ENCODE measurements around the gene CNTNAP5. TPM values are rescaled to one million over a fixed set of nuclear protein-coding genes. Genes with fewer than 3 reads are reported as not detected.

The CNTNAP5 gene
- total and polyA plus RNA-seq, 2 donors from 2014 or later: 0.50 TPM; not detected in 1

DNA sequence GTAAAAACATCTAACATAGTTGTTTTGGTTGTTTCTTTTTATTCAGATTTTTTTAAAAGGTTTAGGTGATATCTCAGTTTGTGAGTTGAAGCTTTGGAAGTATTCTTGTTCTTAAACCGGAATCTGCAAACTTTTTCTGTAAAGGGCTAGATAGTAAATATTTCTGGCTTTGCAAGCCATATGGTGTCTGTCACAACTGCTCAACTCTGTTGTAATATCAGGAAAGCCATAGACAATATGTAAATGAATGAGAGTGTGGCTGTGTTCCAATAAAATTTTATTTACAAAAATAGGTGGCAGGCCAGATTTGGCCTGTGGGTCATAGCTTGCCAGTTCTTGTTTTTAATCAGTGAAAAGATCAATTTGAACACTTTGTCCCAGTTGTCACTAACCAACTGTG lies 134.1 kb downstream of the CNTNAP5 start:
- H3K36me3 ChIP-seq (ENCODE audit: control insufficient read depth in 2 of 3, insufficient read depth in 3 of 3, low read length in 3 of 3): no peaks in the 10 kb centered on the region
- no peak overlapping the region for H3K4me3 ChIP-seq (ENCODE audit: low read length in 3 of 3)
- H3K27me3 ChIP-seq (ENCODE audit: control insufficient read depth, insufficient read depth, low read length): no peaks in the 10 kb centered on the region
- no peaks in the 10 kb centered on the region for H3K9me3 ChIP-seq (ENCODE audit: control insufficient read depth in 2 of 3, insufficient read depth in 1 of 3, low read length in 3 of 3)
- DNase-seq (no peak), FAIRE-seq (no peak)
- no peak overlapping the region for H3K27ac ChIP-seq (ENCODE audit: low read depth in 2 of 2, low read length in 2 of 2)
- TF ChIP-seq, protein P1, sequence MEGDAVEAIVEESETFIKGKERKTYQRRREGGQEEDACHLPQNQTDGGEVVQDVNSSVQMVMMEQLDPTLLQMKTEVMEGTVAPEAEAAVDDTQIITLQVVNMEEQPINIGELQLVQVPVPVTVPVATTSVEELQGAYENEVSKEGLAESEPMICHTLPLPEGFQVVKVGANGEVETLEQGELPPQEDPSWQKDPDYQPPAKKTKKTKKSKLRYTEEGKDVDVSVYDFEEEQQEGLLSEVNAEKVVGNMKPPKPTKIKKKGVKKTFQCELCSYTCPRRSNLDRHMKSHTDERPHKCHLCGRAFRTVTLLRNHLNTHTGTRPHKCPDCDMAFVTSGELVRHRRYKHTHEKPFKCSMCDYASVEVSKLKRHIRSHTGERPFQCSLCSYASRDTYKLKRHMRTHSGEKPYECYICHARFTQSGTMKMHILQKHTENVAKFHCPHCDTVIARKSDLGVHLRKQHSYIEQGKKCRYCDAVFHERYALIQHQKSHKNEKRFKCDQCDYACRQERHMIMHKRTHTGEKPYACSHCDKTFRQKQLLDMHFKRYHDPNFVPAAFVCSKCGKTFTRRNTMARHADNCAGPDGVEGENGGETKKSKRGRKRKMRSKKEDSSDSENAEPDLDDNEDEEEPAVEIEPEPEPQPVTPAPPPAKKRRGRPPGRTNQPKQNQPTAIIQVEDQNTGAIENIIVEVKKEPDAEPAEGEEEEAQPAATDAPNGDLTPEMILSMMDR (IDR thresholded peaks at IDR 0.05; ENCODE audit: borderline replicate concordance, extremely low read depth, insufficient read depth): no peak
- no peak overlapping the region for H3K9ac ChIP-seq (ENCODE audit: low read length in 3 of 3)
- intact Hi-C loops (cut with DNase I): no loop called here
- no peaks in the 10 kb centered on the region for H3K4me1 ChIP-seq (ENCODE audit: control insufficient read depth in 2 of 3, insufficient read depth in 2 of 3, low read depth in 1 of 3, low read length in 3 of 3)

DNA sequence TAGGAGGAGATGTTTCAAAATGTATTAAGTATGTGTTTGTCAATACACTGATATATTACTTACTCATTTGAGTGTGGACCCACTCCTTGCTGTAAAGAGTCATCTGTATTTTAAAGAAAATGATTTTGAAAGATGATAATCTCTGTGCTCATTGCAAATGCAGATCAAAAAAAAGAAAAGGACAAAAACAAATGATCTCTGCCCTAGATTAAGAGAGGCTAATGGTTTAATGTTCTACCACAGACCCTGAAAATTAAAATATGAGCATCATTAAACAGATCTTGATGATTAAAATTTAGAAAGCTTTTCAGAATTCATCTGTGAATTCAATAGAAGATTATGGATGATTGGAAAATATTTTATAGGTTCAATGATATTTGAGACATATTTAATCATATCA lies 136.5 kb downstream of the CNTNAP5 start:
- no peak for FAIRE-seq

DNA sequence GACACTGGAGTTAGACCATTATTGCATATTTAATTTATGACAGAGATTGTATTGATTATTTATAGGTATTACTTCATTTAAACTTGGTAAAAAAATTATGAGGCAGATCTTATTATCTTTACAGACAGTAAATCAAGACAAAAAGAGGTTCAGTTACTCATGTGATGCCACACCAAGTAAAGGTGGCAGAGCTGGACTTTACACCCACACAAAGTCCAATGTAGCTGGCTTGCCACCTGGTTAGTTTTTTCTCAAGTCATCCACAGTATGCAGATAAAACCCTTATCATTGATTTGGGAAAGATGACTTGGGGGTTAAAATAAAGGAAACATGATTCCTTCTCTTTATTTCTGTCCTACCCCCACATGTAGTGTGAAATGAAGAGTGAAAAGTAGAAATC lies 137.2 kb downstream of the CNTNAP5 start:
- FAIRE-seq (no peak), DNase-seq (no peak)
- no peaks in the 10 kb centered on the region for H3K36me3 ChIP-seq (ENCODE audit: control insufficient read depth in 2 of 3, insufficient read depth in 3 of 3, low read length in 3 of 3)
- H3K27ac ChIP-seq (ENCODE audit: low read depth in 2 of 2, low read length in 2 of 2): no peak overlapping the region
- H3K27me3 ChIP-seq (ENCODE audit: control insufficient read depth, insufficient read depth, low read length): no peaks in the 10 kb centered on the region
- H3K4me1 ChIP-seq (ENCODE audit: control insufficient read depth in 2 of 3, insufficient read depth in 2 of 3, low read depth in 1 of 3, low read length in 3 of 3): no peaks in the 10 kb centered on the region
- TF ChIP-seq, protein P1 (IDR thresholded peaks at IDR 0.05; ENCODE audit: borderline replicate concordance, extremely low read depth, insufficient read depth): no peak
- no peaks in the 10 kb centered on the region for H3K9me3 ChIP-seq (ENCODE audit: control insufficient read depth in 2 of 3, insufficient read depth in 1 of 3, low read length in 3 of 3)
- H3K4me3 ChIP-seq (ENCODE audit: low read length in 3 of 3): no peak overlapping the region
- intact Hi-C loops (cut with DNase I): no loop called here
- H3K9ac ChIP-seq (ENCODE audit: low read length in 3 of 3): no peak overlapping the region

More for the DNA sequence above, 136.5 kb downstream of the CNTNAP5 start:
- Histone ChIP-seq H3K27me3 (ENCODE audit: control insufficient read depth, insufficient read depth, low read length) (no peaks in the 10 kb centered on the region), H3K36me3 (ENCODE audit: control insufficient read depth in 2 of 3, insufficient read depth in 3 of 3, low read length in 3 of 3) (no peaks in the 10 kb centered on the region), H3K9me3 (ENCODE audit: control insufficient read depth in 2 of 3, insufficient read depth in 1 of 3, low read length in 3 of 3) (no peaks in the 10 kb centered on the region), H3K4me3 (ENCODE audit: low read length in 3 of 3) (no peak overlapping the region), H3K27ac (ENCODE audit: low read depth in 2 of 2, low read length in 2 of 2) (no peak overlapping the region), H3K9ac (ENCODE audit: low read length in 3 of 3) (no peak overlapping the region), H3K4me1 (ENCODE audit: control insufficient read depth in 2 of 3, insufficient read depth in 2 of 3, low read depth in 1 of 3, low read length in 3 of 3) (no peaks in the 10 kb centered on the region)
- intact Hi-C loops (cut with DNase I): no loop called here
- TF ChIP-seq, protein P1 (IDR thresholded peaks at IDR 0.05; ENCODE audit: borderline replicate concordance, extremely low read depth, insufficient read depth): no peak
- DNase-seq: no peak

DNA sequence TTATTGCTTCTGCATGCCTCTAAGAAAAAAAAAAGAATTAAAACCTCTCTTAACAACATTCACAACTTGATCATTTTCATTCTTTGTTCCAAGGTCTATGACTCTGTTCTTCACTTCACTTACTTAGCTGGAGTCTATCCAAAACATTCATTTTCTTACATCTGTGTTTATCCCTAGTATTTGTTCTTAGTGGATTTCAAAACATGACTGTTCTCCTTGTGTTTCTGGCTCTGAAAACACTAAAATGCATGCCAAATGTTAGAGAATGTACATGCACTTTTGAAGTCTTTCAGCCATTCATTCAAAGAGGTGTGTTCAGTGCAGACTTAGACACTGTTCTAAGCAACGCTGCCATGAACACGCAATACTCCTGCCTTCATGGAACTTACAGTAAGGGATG lies 138.8 kb downstream of the CNTNAP5 start:
- DNase-seq (peak in 1 of 5 donors; percentile 12), FAIRE-seq (no peak)
- H3K4me1 ChIP-seq (ENCODE audit: control insufficient read depth in 2 of 3, insufficient read depth in 2 of 3, low read depth in 1 of 3, low read length in 3 of 3): no peaks in the 10 kb centered on the region
- H3K9ac ChIP-seq (ENCODE audit: low read length in 3 of 3): no peak overlapping the region
- H3K4me3 ChIP-seq (ENCODE audit: low read length in 3 of 3): no peak overlapping the region
- H3K27ac ChIP-seq (ENCODE audit: low read depth in 2 of 2, low read length in 2 of 2): no peak overlapping the region
- TF ChIP-seq, protein P1 (IDR thresholded peaks at IDR 0.05; ENCODE audit: borderline replicate concordance, extremely low read depth, insufficient read depth): no peak
- no peaks in the 10 kb centered on the region for H3K36me3 ChIP-seq (ENCODE audit: control insufficient read depth in 2 of 3, insufficient read depth in 3 of 3, low read length in 3 of 3)
- no peaks in the 10 kb centered on the region for H3K27me3 ChIP-seq (ENCODE audit: control insufficient read depth, insufficient read depth, low read length)
- no peaks in the 10 kb centered on the region for H3K9me3 ChIP-seq (ENCODE audit: control insufficient read depth in 2 of 3, insufficient read depth in 1 of 3, low read length in 3 of 3)
- intact Hi-C loops (cut with DNase I): no loop called here
